Ovary (tissue), 3 donors: ENCODE data around the gene CAPN8.

Experiments used
- POLR2A ChIP-seq: fragments of 450-650 bp; IDR thresholded peaks from one replicate; pipeline ENCODE4 v1.6.1; 2017; ENCODE audit warnings: antibody characterized with exemption, mild to moderate bottlenecking, moderate library complexity
- TF ChIP-seq, protein P1 (sequence below), 3 donors: fragments of 450-650 bp in 2 of 3; fragments of 200-600 bp in 1 of 3; IDR thresholded peaks; one replicate each; pipeline versions ENCODE4 v1.5.1 to v1.8.0; 2016 to 2022; ENCODE audit warnings: antibody characterized with exemption in 3 of 3, mild to moderate bottlenecking in 1 of 3
- donor health status: DM: no; HTN: no; CAD: no.

DNA sequence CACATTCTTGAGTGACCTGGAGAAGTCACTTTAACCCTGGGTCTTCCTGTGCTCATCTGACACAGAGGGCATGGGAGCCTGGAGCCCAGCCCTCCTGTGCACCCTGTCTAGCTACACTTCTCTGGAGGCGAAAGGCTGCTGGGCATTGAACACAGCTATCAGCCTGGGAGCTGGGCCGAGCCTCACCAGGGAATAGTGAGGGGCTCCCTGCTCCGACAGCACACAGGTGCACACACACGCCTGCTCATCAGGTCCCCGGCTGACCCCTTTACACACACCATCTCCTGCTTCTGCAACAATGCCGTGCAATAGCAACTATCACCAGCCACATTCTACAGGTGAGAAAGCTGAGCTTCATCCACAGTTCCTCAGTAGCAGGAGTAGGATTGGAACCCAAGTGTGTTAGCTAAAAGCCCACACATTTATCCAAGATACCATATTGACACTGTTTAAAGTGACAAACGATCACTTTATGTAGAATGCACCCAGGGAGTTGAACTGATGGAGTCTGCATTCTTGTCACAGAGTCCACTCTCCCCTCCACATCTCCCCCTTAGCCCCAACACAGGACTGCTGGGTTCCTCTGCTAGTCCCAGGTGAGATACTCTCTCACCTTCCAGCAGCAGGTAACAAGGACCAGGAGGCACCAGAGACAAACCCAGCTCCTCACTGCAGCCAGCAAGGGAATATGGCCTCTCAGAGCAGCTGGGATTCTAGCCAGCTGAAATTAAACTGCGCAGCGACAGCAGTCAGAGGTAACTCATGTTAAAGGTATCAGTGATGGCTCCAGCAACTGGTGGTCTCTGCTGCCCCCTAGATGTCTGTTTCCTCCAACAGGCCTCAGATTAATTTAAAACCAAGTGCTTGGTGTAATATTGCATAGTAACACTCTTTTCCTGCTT, 18.3 kb upstream of the CAPN8 start:
- TF ChIP-seq, protein P1, sequence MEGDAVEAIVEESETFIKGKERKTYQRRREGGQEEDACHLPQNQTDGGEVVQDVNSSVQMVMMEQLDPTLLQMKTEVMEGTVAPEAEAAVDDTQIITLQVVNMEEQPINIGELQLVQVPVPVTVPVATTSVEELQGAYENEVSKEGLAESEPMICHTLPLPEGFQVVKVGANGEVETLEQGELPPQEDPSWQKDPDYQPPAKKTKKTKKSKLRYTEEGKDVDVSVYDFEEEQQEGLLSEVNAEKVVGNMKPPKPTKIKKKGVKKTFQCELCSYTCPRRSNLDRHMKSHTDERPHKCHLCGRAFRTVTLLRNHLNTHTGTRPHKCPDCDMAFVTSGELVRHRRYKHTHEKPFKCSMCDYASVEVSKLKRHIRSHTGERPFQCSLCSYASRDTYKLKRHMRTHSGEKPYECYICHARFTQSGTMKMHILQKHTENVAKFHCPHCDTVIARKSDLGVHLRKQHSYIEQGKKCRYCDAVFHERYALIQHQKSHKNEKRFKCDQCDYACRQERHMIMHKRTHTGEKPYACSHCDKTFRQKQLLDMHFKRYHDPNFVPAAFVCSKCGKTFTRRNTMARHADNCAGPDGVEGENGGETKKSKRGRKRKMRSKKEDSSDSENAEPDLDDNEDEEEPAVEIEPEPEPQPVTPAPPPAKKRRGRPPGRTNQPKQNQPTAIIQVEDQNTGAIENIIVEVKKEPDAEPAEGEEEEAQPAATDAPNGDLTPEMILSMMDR (IDR thresholded peaks at IDR 0.05) = peak; percentile 52 to 76 (median 66)
- no peak for TF ChIP-seq POLR2A
